ENCODE measurements around the gene KLHL29. TPM values are rescaled to one million over a fixed set of nuclear protein-coding genes. Genes with fewer than 3 reads are reported as not detected.

KLHL29 gene
- total RNA-seq, 1 experiment from 2014 or later: 3.4 TPM

DNA sequence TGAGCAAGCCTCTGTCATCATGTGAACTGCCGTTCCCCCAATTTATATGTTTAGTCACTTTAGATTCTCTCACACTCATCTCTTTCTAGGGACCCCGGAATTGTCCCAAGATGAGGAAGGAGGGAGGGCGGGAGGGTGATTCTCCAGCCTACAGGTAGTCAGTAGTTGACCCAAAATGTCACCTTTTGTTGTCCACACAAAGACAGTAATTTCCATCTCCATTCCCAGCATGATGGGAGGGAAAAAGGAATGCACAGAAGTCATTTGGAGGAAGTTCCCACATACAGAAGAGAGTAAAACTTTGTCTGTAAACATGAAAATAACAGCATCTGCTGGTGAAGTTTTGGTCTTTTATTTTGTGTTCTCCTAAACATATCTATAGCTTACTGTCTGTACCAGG is 222.9 kb downstream of the KLHL29 start:
- no TSS peak for BruUV-seq (replicated peaks)
- H3K9me3 ChIP-seq (ENCODE audit: insufficient read depth, low read depth): peaks cover 5% of the 10 kb centered on the region; the same call in 1 of the 2 replicates
- intact Hi-C loops (cut with micrococcal nuclease; ENCODE audit: unreplicated experiment): no loop called here
- H4K20me1 ChIP-seq (ENCODE audit: insufficient read depth): peaks cover 5% of the 10 kb centered on the region; the same call in 1 of the 2 replicates
- no peaks in the 10 kb centered on the region for H3K36me3 ChIP-seq (ENCODE audit: low read depth)
- no peaks in the 10 kb centered on the region for H3K27me3 ChIP-seq (ENCODE audit: insufficient read depth, low read depth)
- no peak overlapping the region for H3K4me3 ChIP-seq
- no peaks in the 10 kb centered on the region for H3K79me2 ChIP-seq (ENCODE audit: low read depth)
- no peaks in the 10 kb centered on the region for H3K4me1 ChIP-seq (replicated peaks; ENCODE audit: insufficient read depth)
- no peak overlapping the region for H3K27ac ChIP-seq
- no peak overlapping the region for H3K4me2 ChIP-seq
- H3F3A ChIP-seq (ENCODE audit: insufficient read depth, low read depth): no peaks in the 10 kb centered on the region
- H3K9me2 ChIP-seq (ENCODE audit: insufficient read depth): no peaks in the 10 kb centered on the region
- ChIA-PET CTCF (no interaction called here), POLR2A (ENCODE audit: unreplicated experiment) (no interaction called here)
- TF ChIP-seq, protein P1, sequence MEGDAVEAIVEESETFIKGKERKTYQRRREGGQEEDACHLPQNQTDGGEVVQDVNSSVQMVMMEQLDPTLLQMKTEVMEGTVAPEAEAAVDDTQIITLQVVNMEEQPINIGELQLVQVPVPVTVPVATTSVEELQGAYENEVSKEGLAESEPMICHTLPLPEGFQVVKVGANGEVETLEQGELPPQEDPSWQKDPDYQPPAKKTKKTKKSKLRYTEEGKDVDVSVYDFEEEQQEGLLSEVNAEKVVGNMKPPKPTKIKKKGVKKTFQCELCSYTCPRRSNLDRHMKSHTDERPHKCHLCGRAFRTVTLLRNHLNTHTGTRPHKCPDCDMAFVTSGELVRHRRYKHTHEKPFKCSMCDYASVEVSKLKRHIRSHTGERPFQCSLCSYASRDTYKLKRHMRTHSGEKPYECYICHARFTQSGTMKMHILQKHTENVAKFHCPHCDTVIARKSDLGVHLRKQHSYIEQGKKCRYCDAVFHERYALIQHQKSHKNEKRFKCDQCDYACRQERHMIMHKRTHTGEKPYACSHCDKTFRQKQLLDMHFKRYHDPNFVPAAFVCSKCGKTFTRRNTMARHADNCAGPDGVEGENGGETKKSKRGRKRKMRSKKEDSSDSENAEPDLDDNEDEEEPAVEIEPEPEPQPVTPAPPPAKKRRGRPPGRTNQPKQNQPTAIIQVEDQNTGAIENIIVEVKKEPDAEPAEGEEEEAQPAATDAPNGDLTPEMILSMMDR (conservative IDR thresholded peaks at IDR 0.05): no peak
- no peak for TF ChIP-seq EZH2 (IDR thresholded peaks at IDR 0.05; ENCODE audit: low read depth)
- H2AFZ ChIP-seq: no peak overlapping the region
- no peak for DNase-seq

DNA sequence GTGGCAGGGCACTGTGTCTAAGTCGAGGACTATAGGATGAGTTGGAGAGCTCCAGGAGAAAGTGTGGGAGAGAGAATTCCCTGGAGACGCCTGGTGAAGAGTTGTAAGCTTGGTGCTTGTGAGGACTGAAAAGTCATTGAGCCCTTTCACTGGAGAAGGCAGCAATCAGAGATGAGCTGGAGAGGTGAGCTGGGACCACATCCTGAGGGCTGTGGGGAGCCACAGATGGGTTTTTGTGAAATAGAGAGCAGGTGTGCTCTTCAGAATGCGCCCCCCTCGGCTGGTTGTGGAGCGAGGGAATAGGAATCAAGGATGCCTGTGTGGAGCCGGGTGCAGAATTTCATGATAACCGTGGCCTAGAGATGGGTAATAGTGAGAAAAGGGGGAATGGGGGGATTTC is 224.3 kb downstream of the KLHL29 start:
- Histone ChIP-seq H3K9me2 (ENCODE audit: insufficient read depth) (no peaks in the 10 kb centered on the region), H3K27ac (no peak overlapping the region), H3K4me1 (replicated peaks; ENCODE audit: insufficient read depth) (no peaks in the 10 kb centered on the region), H3K4me2 (no peak overlapping the region), H3K9me3 (ENCODE audit: insufficient read depth, low read depth) (peaks cover 5% of the 10 kb centered on the region; the same call in 1 of the 2 replicates), H3K4me3 (no peak overlapping the region), H3F3A (ENCODE audit: insufficient read depth, low read depth) (no peaks in the 10 kb centered on the region), H2AFZ (no peak overlapping the region), H3K79me2 (ENCODE audit: low read depth) (no peaks in the 10 kb centered on the region), H4K20me1 (ENCODE audit: insufficient read depth) (peaks cover 5% of the 10 kb centered on the region; the same call in 1 of the 2 replicates), H3K27me3 (ENCODE audit: insufficient read depth, low read depth) (no peaks in the 10 kb centered on the region), H3K36me3 (ENCODE audit: low read depth) (no peaks in the 10 kb centered on the region)
- no peak for DNase-seq
- ChIA-PET POLR2A (ENCODE audit: unreplicated experiment) (no interaction called here), CTCF (no interaction called here)
- BruUV-seq (replicated peaks): no TSS peak
- TF ChIP-seq, protein P1 (conservative IDR thresholded peaks at IDR 0.05): no peak
- no peak for TF ChIP-seq EZH2 (IDR thresholded peaks at IDR 0.05; ENCODE audit: low read depth)
- intact Hi-C loops (cut with micrococcal nuclease; ENCODE audit: unreplicated experiment): no loop called here

DNA sequence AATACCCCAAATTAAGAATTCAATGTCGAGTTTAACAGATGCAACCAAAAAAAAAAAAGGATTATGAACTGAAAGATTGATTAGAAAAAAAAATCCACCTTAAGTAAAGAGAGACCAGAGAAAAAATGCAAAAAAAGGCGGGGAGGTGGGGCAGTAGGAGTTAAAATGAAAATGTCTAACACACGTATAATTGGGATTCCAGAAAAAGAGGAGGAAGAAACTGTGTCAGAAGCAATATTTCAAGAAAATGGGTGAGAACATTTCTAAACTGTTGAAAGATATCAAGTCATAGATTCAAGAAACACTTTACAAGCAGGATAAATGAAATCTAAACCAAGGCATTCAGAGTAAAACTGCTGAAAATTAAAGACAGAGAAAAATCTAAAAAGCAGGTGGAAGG is 226.9 kb downstream of the KLHL29 start:
- Histone ChIP-seq H2AFZ (no peak overlapping the region), H3K27me3 (ENCODE audit: insufficient read depth, low read depth) (no peaks in the 10 kb centered on the region), H3K9me2 (ENCODE audit: insufficient read depth) (no peaks in the 10 kb centered on the region), H3K79me2 (ENCODE audit: low read depth) (no peaks in the 10 kb centered on the region), H3K36me3 (ENCODE audit: low read depth) (no peaks in the 10 kb centered on the region), H3K27ac (no peak overlapping the region), H3F3A (ENCODE audit: insufficient read depth, low read depth) (no peaks in the 10 kb centered on the region), H4K20me1 (ENCODE audit: insufficient read depth) (peaks cover 5% of the 10 kb centered on the region; the same call in 1 of the 2 replicates), H3K9me3 (ENCODE audit: insufficient read depth, low read depth) (peaks cover 1% of the 10 kb centered on the region; the same call in 1 of the 2 replicates), H3K4me3 (no peak overlapping the region), H3K4me2 (no peak overlapping the region), H3K4me1 (replicated peaks; ENCODE audit: insufficient read depth) (no peaks in the 10 kb centered on the region)
- CTCF ChIA-PET: no interaction called here
- no peak for TF ChIP-seq EZH2 (IDR thresholded peaks at IDR 0.05; ENCODE audit: low read depth)
- TF ChIP-seq, protein P1 (conservative IDR thresholded peaks at IDR 0.05): no peak
- POLR2A ChIA-PET (ENCODE audit: unreplicated experiment): no interaction called here
- intact Hi-C loops (cut with micrococcal nuclease; ENCODE audit: unreplicated experiment): no loop called here
- BruUV-seq (replicated peaks): no TSS peak
- no peak for DNase-seq
